Left lung (tissue), 10 donors: Measurements from ENCODE around the gene USP2. TPM values are rescaled to one million over a fixed set of nuclear protein-coding genes. Genes with fewer than 3 reads are reported as not detected.

Experiments used
- ATAC-seq: fragments of 200-7000 bp; cut with Tn5 transposase; one replicate; pipeline ENCODE4 v1.9.1; 2020; ENCODE audit warnings: moderate library complexity
- DNase-seq, 4 donors: peaks; one replicate each; pipeline ENCODE4 v3.0.0-alpha.2; 2013 to 2020
- H3K27ac ChIP-seq, 2 donors: fragments of 200-600 bp; sonication (generic) in 1 of 2; one replicate each; pipeline versions ENCODE4 v1.5.0 to v1.8.0; 2020 to 2021
- H3K27me3 ChIP-seq, 2 donors: fragments of 200-600 bp; sonication (generic) in 1 of 2; one replicate each; pipeline versions ENCODE4 v1.5.0 to v1.8.0; 2020 to 2021
- H3K36me3 ChIP-seq, 2 donors: fragments of 200-600 bp; sonication (generic) in 1 of 2; one replicate each; pipeline versions ENCODE4 v1.5.0 to v1.8.0; 2020 to 2021
- H3K4me1 ChIP-seq, 2 donors: fragments of 200-600 bp; one replicate each; pipeline ENCODE4 v1.8.0; 2021
- H3K4me3 ChIP-seq, 2 donors: fragments of 200-600 bp; sonication (generic) in 1 of 2; one replicate each; pipeline versions ENCODE4 v1.5.0 to v1.8.0; 2020 to 2021; ENCODE audit warnings: mild to moderate bottlenecking in 1 of 2
- H3K9me3 ChIP-seq, 2 donors: fragments of 200-600 bp; sonication (generic) in 1 of 2; one replicate each; pipeline versions ENCODE4 v1.5.0 to v1.8.0; 2020 to 2021
- intact Hi-C, 2 donors: fragments of 100-400 bp; cut with DNase I; formaldehyde crosslinking; loops; one replicate each; pipeline versions ENCODE4 v1.11.2 to v1.14.2; 2022
- polyA plus RNA-seq, 6 donors: library from polyadenylated mRNA; unstranded; fragments of 120-200 nt; gene quantifications; one replicate each; pipeline ENCODE4 v1.2.1, GENCODE V29; 2013; ENCODE audit not compliant: insufficient read length in 6 of 6
- total RNA-seq, 2 donors: library from RNA; stranded (reverse); fragmentation: NEBNext Ultra II Directional; extraction: Animal tissue kit (Norgen Biotek cat#: 25700); gene quantifications; one replicate each; pipeline ENCODE4 v1.2.1, GENCODE V29; 2021
- TF ChIP-seq, protein P1 (sequence below), 2 donors: fragments of 200-600 bp; sonication (generic) in 1 of 2; IDR thresholded peaks; one replicate each; pipeline versions ENCODE4 v1.5.0 to v1.8.0; 2021; ENCODE audit warnings: antibody characterized with exemption in 2 of 2
- donor health status: DM: no; HTN: yes; CAD: no.
- donor health status: DM: no; HTN: no; CAD: no.

The USP2 gene
- total and polyA plus RNA-seq, 8 donors: 2.4 to 5.9 (median 3.4) TPM

DNA sequence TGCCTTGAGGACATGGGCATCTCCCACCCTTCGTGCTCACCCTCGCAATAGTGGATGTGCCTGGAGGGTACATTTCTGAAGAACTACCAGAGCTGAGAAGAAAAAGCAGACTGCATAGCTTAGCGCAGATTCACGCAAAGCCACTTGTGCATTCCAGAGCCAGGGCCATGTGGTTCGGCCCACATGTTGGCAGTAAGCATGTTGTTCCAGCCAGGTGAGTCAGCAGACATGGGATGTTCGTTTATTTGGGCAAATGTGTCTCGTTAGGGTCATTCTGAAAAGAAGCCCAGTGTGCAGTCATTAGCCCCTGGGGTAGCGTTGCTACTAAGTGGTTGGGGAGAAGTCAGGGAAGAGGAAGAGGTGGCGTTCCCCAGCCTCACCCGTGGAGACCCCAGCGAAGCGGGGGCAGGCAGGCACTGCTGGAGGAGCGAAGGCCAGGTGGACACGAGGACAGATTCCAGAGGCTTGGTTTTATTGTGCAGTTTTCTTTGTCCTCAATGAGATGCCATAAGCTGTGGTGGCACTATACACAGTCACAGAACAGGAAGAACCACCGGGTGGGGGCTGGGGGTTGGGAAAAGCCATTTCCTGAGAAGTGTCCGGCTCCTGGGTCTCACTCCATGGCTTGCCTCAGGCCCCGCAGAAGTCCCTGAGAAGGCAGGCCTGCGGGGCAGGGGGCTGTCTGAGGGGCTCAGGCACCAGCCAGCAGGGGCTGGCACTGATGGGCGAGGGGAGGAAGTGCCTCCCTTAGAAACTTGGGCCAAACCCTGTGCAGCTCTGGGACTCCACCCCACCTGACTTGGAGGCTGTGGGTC lies 36.4 kb upstream of the USP2 start:
- H3K27ac ChIP-seq: no peak overlapping the region
- H3K4me3 ChIP-seq: no peak overlapping the region
- no peaks in the 10 kb centered on the region for H3K36me3 ChIP-seq
- intact Hi-C loops: no loop called here
- DNase-seq (no peak), ATAC-seq (no peak)
- TF ChIP-seq, protein P1, sequence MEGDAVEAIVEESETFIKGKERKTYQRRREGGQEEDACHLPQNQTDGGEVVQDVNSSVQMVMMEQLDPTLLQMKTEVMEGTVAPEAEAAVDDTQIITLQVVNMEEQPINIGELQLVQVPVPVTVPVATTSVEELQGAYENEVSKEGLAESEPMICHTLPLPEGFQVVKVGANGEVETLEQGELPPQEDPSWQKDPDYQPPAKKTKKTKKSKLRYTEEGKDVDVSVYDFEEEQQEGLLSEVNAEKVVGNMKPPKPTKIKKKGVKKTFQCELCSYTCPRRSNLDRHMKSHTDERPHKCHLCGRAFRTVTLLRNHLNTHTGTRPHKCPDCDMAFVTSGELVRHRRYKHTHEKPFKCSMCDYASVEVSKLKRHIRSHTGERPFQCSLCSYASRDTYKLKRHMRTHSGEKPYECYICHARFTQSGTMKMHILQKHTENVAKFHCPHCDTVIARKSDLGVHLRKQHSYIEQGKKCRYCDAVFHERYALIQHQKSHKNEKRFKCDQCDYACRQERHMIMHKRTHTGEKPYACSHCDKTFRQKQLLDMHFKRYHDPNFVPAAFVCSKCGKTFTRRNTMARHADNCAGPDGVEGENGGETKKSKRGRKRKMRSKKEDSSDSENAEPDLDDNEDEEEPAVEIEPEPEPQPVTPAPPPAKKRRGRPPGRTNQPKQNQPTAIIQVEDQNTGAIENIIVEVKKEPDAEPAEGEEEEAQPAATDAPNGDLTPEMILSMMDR (IDR thresholded peaks at IDR 0.05): no peak
- H3K27me3 ChIP-seq: peaks cover 4 to 42% of the 10 kb centered on the region in 2 donors
- no peaks in the 10 kb centered on the region for H3K9me3 ChIP-seq
- H3K4me1 ChIP-seq: peaks cover 9 to 13% of the 10 kb centered on the region in 2 donors

DNA sequence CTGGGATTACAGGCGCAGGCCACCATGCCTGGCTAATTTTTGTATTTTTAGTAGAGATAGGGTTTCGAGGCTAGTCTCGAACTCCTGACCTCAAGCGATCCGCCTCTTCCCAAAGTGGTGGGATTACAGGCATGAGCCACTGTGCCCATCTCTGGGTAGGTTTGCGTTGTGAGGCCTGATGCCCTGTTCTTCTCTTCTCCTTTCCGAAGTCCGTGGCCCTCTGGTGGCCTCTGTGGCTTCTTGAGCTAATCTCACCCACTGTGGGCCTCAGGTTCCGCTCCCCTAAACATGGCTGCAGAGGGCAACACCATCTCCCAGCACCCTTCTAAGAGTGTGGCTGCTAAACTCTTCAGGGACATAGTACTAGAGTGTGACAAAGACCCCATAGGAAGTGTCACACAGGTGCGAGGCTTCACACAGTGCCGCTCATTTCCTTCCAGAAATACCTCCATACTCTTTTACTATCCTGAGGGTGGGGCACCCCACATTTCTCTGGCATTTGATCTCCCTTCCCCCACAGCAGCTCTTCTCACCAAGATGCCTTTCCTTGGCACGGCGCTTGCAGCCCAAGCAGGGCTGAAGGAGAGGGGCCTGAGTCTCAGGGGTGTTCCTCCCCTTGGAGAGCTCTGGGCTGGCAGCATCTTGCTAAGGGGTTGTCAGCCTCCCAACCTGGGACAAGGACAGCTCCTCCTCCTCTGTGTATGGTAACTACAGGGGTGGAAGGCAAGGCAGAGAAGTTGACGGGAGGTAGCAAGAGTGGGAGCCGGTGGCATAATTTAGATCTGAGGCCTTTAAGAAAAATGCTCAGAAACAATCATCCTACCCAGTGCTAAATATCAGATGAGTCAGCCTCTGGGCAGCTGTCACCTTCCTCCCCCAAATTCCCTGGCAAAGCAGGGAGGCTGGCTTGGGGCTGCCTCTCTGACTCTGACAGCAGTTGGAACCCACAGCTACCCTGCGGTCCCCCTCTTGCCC lies 35.4 kb upstream of the USP2 start:
- intact Hi-C loops: no loop called here
- Histone ChIP-seq H3K4me1 (peaks cover 3 to 9% of the 10 kb centered on the region in 2 donors), H3K9me3 (no peaks in the 10 kb centered on the region), H3K4me3 (no peak overlapping the region), H3K36me3 (no peaks in the 10 kb centered on the region), H3K27ac (no peak overlapping the region), H3K27me3 (peaks cover 0 to 32% of the 10 kb centered on the region in 2 donors)
- no peak for DNase-seq
- ATAC-seq: peak; percentile 15
- TF ChIP-seq, protein P1 (IDR thresholded peaks at IDR 0.05): no peak

DNA sequence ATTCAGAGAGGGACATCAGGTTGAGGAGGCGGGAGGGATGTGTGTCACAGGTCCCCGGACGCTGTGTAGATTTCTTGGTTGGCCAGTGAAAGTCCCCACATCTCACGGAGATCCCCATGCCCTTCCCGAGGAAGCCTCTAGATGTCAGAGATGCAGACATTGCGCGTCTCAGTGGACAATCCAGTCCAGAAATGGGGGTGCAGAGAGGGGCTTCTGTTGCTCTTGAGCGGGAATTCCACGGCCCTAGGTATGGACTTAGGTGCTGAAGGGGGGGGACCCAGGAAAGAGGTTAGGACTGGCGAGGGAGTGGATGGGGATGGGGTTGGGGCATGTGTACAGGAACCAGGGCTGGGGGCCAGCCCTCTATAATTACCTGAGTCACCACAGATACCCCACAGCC lies 34.5 kb upstream of the USP2 start:
- H3K27me3 ChIP-seq: peaks cover 0 to 22% of the 10 kb centered on the region in 2 donors
- H3K4me1 ChIP-seq: peaks cover 0 to 8% of the 10 kb centered on the region in 2 donors
- H3K9me3 ChIP-seq: no peaks in the 10 kb centered on the region
- no peaks in the 10 kb centered on the region for H3K36me3 ChIP-seq
- TF ChIP-seq, protein P1 (IDR thresholded peaks at IDR 0.05): no peak
- DNase-seq: no peak
- no peak for ATAC-seq
- no peak overlapping the region for H3K27ac ChIP-seq
- intact Hi-C loops: no loop called here
- H3K4me3 ChIP-seq: no peak overlapping the region

DNA sequence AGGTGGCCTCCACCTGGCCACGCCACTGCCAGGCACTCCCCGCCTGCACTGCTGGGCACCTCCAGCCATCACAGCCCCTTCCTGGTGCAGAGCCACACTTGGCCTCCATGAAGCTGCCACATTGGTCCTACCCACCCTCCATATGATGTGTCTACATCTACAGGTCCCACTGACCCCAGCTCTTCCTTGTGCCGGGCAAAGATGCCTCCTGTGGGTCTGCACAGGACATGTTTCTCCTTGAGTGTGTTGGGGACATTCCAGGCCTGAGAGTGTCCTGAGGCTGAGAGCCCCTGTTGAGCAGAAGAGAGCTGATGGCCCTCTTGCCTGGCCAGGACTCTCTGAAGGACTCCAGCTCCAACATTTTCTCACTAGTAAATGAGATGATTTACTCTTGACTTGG lies 34.0 kb upstream of the USP2 start:
- Histone ChIP-seq H3K36me3 (no peaks in the 10 kb centered on the region), H3K4me3 (no peak overlapping the region), H3K27ac (no peak overlapping the region), H3K9me3 (no peaks in the 10 kb centered on the region), H3K4me1 (peaks cover 0 to 5% of the 10 kb centered on the region in 2 donors), H3K27me3 (peaks cover 0 to 18% of the 10 kb centered on the region in 2 donors)
- DNase-seq: no peak
- intact Hi-C loops: no loop called here
- TF ChIP-seq, protein P1 (IDR thresholded peaks at IDR 0.05): no peak
- no peak for ATAC-seq

DNA sequence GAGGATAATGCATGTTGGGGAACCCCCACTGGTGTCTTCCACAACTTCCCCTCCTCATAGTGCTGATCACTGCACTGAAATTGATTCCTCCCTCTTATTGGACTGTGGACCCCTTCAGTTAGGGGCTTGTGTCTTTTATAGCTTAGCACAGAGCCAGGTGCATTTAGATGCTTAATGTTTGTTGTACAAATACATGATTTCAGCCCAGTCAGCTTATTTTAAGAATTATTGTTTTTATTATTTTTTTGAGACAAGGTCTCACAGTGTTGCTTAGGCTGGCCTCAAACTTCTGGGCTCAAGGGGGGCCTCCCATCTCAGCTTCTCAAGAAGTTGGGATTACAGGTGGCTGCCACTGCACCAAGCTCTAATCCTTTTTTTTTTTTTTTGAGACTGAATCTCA lies 33.2 kb upstream of the USP2 start:
- DNase-seq (no peak), ATAC-seq (no peak)
- Histone ChIP-seq H3K4me3 (no peak overlapping the region), H3K4me1 (peaks cover 0 to 5% of the 10 kb centered on the region in 2 donors), H3K36me3 (no peaks in the 10 kb centered on the region), H3K27ac (no peak overlapping the region), H3K27me3 (peaks cover 0 to 10% of the 10 kb centered on the region in 2 donors), H3K9me3 (no peaks in the 10 kb centered on the region)
- intact Hi-C loops: no loop called here
- TF ChIP-seq, protein P1 (IDR thresholded peaks at IDR 0.05): no peak
